ENCODE data around the gene RNF39.
"Not testable (repeated sequence)": the region's sequence is repeated elsewhere in the genome, so short reads cannot be mapped to it uniquely, and the experiment has no call there.

Gene RNF39

GRCh38 chr6:30025186-30025585 lies 50.4 kb downstream of the RNF39 start:
- Histone ChIP-seq H3K9me3 (ENCODE audit: control insufficient read depth, low read length) (no peaks in the 10 kb centered on the region), H3K4me1 (ENCODE audit: control insufficient read depth, insufficient read depth, low read length) (no peaks in the 10 kb centered on the region), H3K36me3 (ENCODE audit: control insufficient read depth, insufficient read depth, low read length, severe bottlenecking) (peaks cover 3% of the 10 kb centered on the region), H3K9ac (ENCODE audit: low read length) (no peak overlapping the region), H3K27me3 (replicated peaks; ENCODE audit: control insufficient read depth, insufficient read depth, low read length) (no peaks in the 10 kb centered on the region), H3K4me3 (ENCODE audit: low read length) (no peak overlapping the region)
- no peak for DNase-seq (ENCODE audit: low read depth)

GRCh38 chr6:30022712-30023111 lies 52.9 kb downstream of the RNF39 start:
- DNase-seq (ENCODE audit: low read depth); H3K9ac ChIP-seq (ENCODE audit: low read length); H3K9me3 ChIP-seq (ENCODE audit: control insufficient read depth, low read length); H3K4me3 ChIP-seq (ENCODE audit: low read length); H3K27me3 ChIP-seq (replicated peaks; ENCODE audit: control insufficient read depth, insufficient read depth, low read length); H3K4me1 ChIP-seq (ENCODE audit: control insufficient read depth, insufficient read depth, low read length): not testable (repeated sequence)
- peaks cover 12% of the 10 kb centered on the region for H3K36me3 ChIP-seq (ENCODE audit: control insufficient read depth, insufficient read depth, low read length, severe bottlenecking)

GRCh38 chr6:30022189-30022588 lies 53.4 kb downstream of the RNF39 start:
- Histone ChIP-seq H3K36me3 (ENCODE audit: control insufficient read depth, insufficient read depth, low read length, severe bottlenecking) (peaks cover 12% of the 10 kb centered on the region), H3K9me3 (ENCODE audit: control insufficient read depth, low read length) (no peaks in the 10 kb centered on the region), H3K27me3 (replicated peaks; ENCODE audit: control insufficient read depth, insufficient read depth, low read length) (no peaks in the 10 kb centered on the region), H3K9ac (ENCODE audit: low read length) (no peak overlapping the region), H3K4me3 (ENCODE audit: low read length) (no peak overlapping the region), H3K4me1 (ENCODE audit: control insufficient read depth, insufficient read depth, low read length) (no peaks in the 10 kb centered on the region)
- no peak for DNase-seq (ENCODE audit: low read depth)

GRCh38 chr6:30020626-30021025 lies 54.9 kb downstream of the RNF39 start:
- peaks cover 12% of the 10 kb centered on the region for H3K36me3 ChIP-seq (ENCODE audit: control insufficient read depth, insufficient read depth, low read length, severe bottlenecking)
- no peaks in the 10 kb centered on the region for H3K9me3 ChIP-seq (ENCODE audit: control insufficient read depth, low read length)
- no peak overlapping the region for H3K9ac ChIP-seq (ENCODE audit: low read length)
- H3K27me3 ChIP-seq (replicated peaks; ENCODE audit: control insufficient read depth, insufficient read depth, low read length): no peaks in the 10 kb centered on the region
- no peak overlapping the region for H3K4me3 ChIP-seq (ENCODE audit: low read length)
- no peaks in the 10 kb centered on the region for H3K4me1 ChIP-seq (ENCODE audit: control insufficient read depth, insufficient read depth, low read length)
- no peak for DNase-seq (ENCODE audit: low read depth)

Data from adipocyte (in vitro differentiated cells).